H9 (cell line): ENCODE data around the gene TOR3A. TPM values are rescaled to one million over a fixed set of nuclear protein-coding genes. Genes with fewer than 3 reads are reported as not detected.

Experiments used
- DNase-seq: peaks from one replicate; pipeline ENCODE4 v3.0.0-alpha.2; 2017
- H2AFZ ChIP-seq: one replicate; pipeline ENCODE4 v1.6.1; 2013; ENCODE audit warnings: mild to moderate bottlenecking, low read length, control low read depth, moderate library complexity
- H2AK5ac ChIP-seq: 2 replicates; pipeline ENCODE4 v1.6.1; 2013; ENCODE audit warnings: low read length, control low read depth, mixed read lengths; ENCODE audit not compliant: insufficient read length
- H2BK120ac ChIP-seq: one replicate; pipeline ENCODE4 v1.6.1; 2013; ENCODE audit warnings: low read depth, mild to moderate bottlenecking, low read length, control low read depth, inconsistent platforms; ENCODE audit not compliant: poor library complexity, severe bottlenecking
- H2BK12ac ChIP-seq: 2 replicates; pipeline ENCODE4 v1.6.1; 2013; ENCODE audit warnings: low read length, control low read depth, mixed read lengths, low read depth; ENCODE audit not compliant: insufficient read length
- H2BK15ac ChIP-seq: 2 replicates; pipeline ENCODE4 v1.6.1; 2013; ENCODE audit warnings: low read depth, low read length, control low read depth
- H2BK20ac ChIP-seq: one replicate; pipeline ENCODE4 v1.6.1; 2013; ENCODE audit warnings: low read depth, mild to moderate bottlenecking, low read length, control low read depth, inconsistent platforms; ENCODE audit not compliant: poor library complexity, severe bottlenecking
- H2BK5ac ChIP-seq: 2 replicates; pipeline ENCODE4 v1.6.1; 2013; ENCODE audit warnings: low read length, control low read depth, mixed read lengths; ENCODE audit not compliant: insufficient read length
- H3K14ac ChIP-seq: 2 replicates; pipeline ENCODE4 v1.6.1; 2013; ENCODE audit warnings: low read length, control low read depth; ENCODE audit not compliant: insufficient read depth
- H3K18ac ChIP-seq: 2 replicates; pipeline ENCODE4 v1.6.1; 2013; ENCODE audit warnings: low read depth, mild to moderate bottlenecking, mixed read lengths, low read length, control low read depth; ENCODE audit not compliant: insufficient read length
- H3K23ac ChIP-seq: 2 replicates; pipeline ENCODE4 v1.6.1; 2013; ENCODE audit warnings: low read length, control low read depth, mixed read lengths, low read depth; ENCODE audit not compliant: insufficient read length
- H3K23me2 ChIP-seq: 2 replicates; pipeline ENCODE4 v1.6.1; 2013; ENCODE audit warnings: low read depth, mild to moderate bottlenecking, mixed read lengths, low read length, control low read depth; ENCODE audit not compliant: insufficient read length, poor library complexity, severe bottlenecking
- H3K27ac ChIP-seq: 2 replicates; pipeline ENCODE4 v1.5.1; 2013; ENCODE audit warnings: low read length, control low read depth, mixed read lengths, low read depth; ENCODE audit not compliant: insufficient read length
- H3K27me3 ChIP-seq: 2 replicates; pipeline ENCODE4 v1.6.1; 2013; ENCODE audit warnings: low read length, control low read depth, inconsistent platforms; ENCODE audit not compliant: insufficient read depth
- H3K4ac ChIP-seq: 2 replicates; pipeline ENCODE4 v1.6.1; 2013; ENCODE audit warnings: low read depth, mild to moderate bottlenecking, control low read depth, inconsistent platforms, low read length, moderate library complexity
- H3K4me1 ChIP-seq: 2 replicates; pipeline ENCODE4 v1.6.1; 2013; ENCODE audit warnings: low read length, control low read depth, inconsistent platforms; ENCODE audit not compliant: insufficient read depth
- H3K4me2 ChIP-seq: 2 replicates; pipeline ENCODE4 v1.6.1; 2013; ENCODE audit warnings: low read length, control low read depth, mixed read lengths; ENCODE audit not compliant: insufficient read length, insufficient read depth
- H3K56ac ChIP-seq: 2 replicates; pipeline ENCODE4 v1.6.1; 2013; ENCODE audit warnings: low read depth, mild to moderate bottlenecking, mixed read lengths, low read length, control low read depth; ENCODE audit not compliant: insufficient read length
- H3K79me1 ChIP-seq: 2 replicates; pipeline ENCODE4 v1.6.1; 2013; ENCODE audit warnings: low read depth, mild to moderate bottlenecking, moderate library complexity, low read length, control low read depth, inconsistent platforms; ENCODE audit not compliant: insufficient read depth, poor library complexity, severe bottlenecking
- H3K79me2 ChIP-seq: 2 replicates; pipeline ENCODE4 v1.6.1; 2013; ENCODE audit warnings: low read length, control low read depth, inconsistent platforms; ENCODE audit not compliant: insufficient read depth
- H3K9ac ChIP-seq: 2 replicates; pipeline ENCODE4 v1.6.1; 2013; ENCODE audit warnings: low read length, control low read depth, mixed read lengths; ENCODE audit not compliant: insufficient read length; ENCODE audit errors: extremely low read depth
- H3K9me3 ChIP-seq: one replicate; pipeline ENCODE4 v1.6.1; 2013; ENCODE audit warnings: low read depth, low read length, inconsistent platforms; ENCODE audit not compliant: control insufficient read depth
- H3T11ph ChIP-seq: one replicate; pipeline ENCODE4 v1.6.1; 2013; ENCODE audit warnings: mild to moderate bottlenecking, low read length, control low read depth, inconsistent platforms
- H4K20me1 ChIP-seq: one replicate; pipeline ENCODE4 v1.6.1; 2013; ENCODE audit not compliant: control insufficient read depth, insufficient read length, insufficient read depth
- H4K5ac ChIP-seq: 2 replicates; pipeline ENCODE4 v1.6.1; 2013; ENCODE audit warnings: low read depth, mild to moderate bottlenecking, mixed read lengths, low read length, control low read depth; ENCODE audit not compliant: insufficient read length
- H4K8ac ChIP-seq: replicated peaks from 2 replicates; pipeline ENCODE4 v1.6.1; 2013; ENCODE audit warnings: low read length, control low read depth, mixed read lengths, low read depth; ENCODE audit not compliant: insufficient read length
- H4K91ac ChIP-seq: 2 replicates; pipeline ENCODE4 v1.6.1; 2013; ENCODE audit warnings: low read depth, mild to moderate bottlenecking, moderate library complexity, mixed read lengths, low read length, control low read depth; ENCODE audit not compliant: insufficient read length
- H3K27ac Mint-ChIP-seq, 3 experiments: 2 replicates in 2 of 3; 3 replicates in 1 of 3; pipeline ENCODE4 v1.8.0; 2020 to 2021; ENCODE audit warnings: mixed read lengths in 3 of 3, mild to moderate bottlenecking in 1 of 3, moderate library complexity in 1 of 3
- H3K27me3 Mint-ChIP-seq: 2 replicates; pipeline ENCODE4 v1.8.0; 2021; ENCODE audit warnings: low read depth, mild to moderate bottlenecking, moderate library complexity, mixed read lengths
- H3K36me3 Mint-ChIP-seq, 3 experiments: 2 replicates in 2 of 3; 3 replicates in 1 of 3; pipeline ENCODE4 v1.8.0; 2020 to 2021; ENCODE audit warnings: low read depth in 3 of 3, mixed read lengths in 3 of 3; ENCODE audit not compliant: insufficient read depth in 1 of 3
- H3K4me1 Mint-ChIP-seq, 2 experiments: 2 replicates each; pipeline ENCODE4 v1.8.0; 2020; ENCODE audit warnings: mixed read lengths in 2 of 2
- H3K4me3 Mint-ChIP-seq, 2 experiments: 2 replicates in 1 of 2; 3 replicates in 1 of 2; pipeline ENCODE4 v1.8.0; 2020 to 2021; ENCODE audit warnings: mild to moderate bottlenecking in 2 of 2, mixed read lengths in 2 of 2, moderate library complexity in 1 of 2
- H3K9me3 Mint-ChIP-seq, 2 experiments: 2 replicates in 1 of 2; 3 replicates in 1 of 2; pipeline ENCODE4 v1.8.0; 2020; ENCODE audit warnings: mild to moderate bottlenecking in 2 of 2, mixed read lengths in 2 of 2, moderate library complexity in 1 of 2
- CTCF ChIP-seq: fragments of 200-600 bp; sonication (generic); conservative IDR thresholded peaks from 3 replicates; pipeline ENCODE4 v1.8.0; 2021; ENCODE audit warnings: antibody characterized with exemption, mild to moderate bottlenecking
- WGBS: extraction: QIAGEN DNeasy Blood & Tissue Kit; methylation state at CpG from one replicate; pipeline ENCODE4 v1.1.7; 2013; ENCODE audit warnings: missing lambda C conversion rate, low lambda C conversion rate, mixed read lengths; ENCODE audit not compliant: insufficient read length; ENCODE audit errors: extremely low coverage; 5-methylcytosine and 5-hydroxymethylcytosine counted together
- total RNA-seq: library from RNA; stranded (reverse); gene quantifications from 2 replicates; pipeline ENCODE4 v1.2.1, GENCODE V29; 2021

TOR3A gene
- total RNA-seq, 1 experiment from 2014 or later = 27.3 TPM

GRCh38 chr1:179079113-179079761 is 2.6 kb upstream of the TOR3A start:
- Histone ChIP-seq H3K9me3 (no peaks in the 10 kb centered on the region), H2BK20ac (no peak overlapping the region), H2BK120ac (no peak overlapping the region), H3T11ph (no peak overlapping the region), H2BK12ac (no peak overlapping the region), H3K18ac (no peak overlapping the region), H3K23me2 (peaks cover 13% of the 10 kb centered on the region), H3K9ac (no peak overlapping the region), H4K8ac (no peak overlapping the region), H2AK5ac (no peak overlapping the region), H2BK5ac (no peak overlapping the region), H2AFZ (no peak overlapping the region), H3K79me1 (no peaks in the 10 kb centered on the region), H3K4me2 (no peak overlapping the region), H2BK15ac (no peak overlapping the region), H3K14ac (no peak overlapping the region), H3K27me3 (no peaks in the 10 kb centered on the region), H4K20me1 (no peaks in the 10 kb centered on the region), H3K56ac (no peak overlapping the region), H3K79me2 (no peaks in the 10 kb centered on the region), H3K23ac (no peak overlapping the region), H3K4ac (no peak overlapping the region), H4K5ac (no peak overlapping the region), H3K4me1 (no peaks in the 10 kb centered on the region), H4K91ac (no peak overlapping the region), H3K27ac (no peak overlapping the region)
- peaks cover 0 to 1% (median 0%) of the 10 kb centered on the region in 3 experiments; a peak in 1 of 7 replicates for H3K36me3 Mint-ChIP-seq
- H3K4me3 Mint-ChIP-seq = no peak overlapping the region
- H3K9me3 Mint-ChIP-seq = no peaks in the 10 kb centered on the region
- peaks cover 15 to 17% of the 10 kb centered on the region in 2 experiments for H3K4me1 Mint-ChIP-seq
- DNase-seq = peak; percentile 51
- no peak overlapping the region for H3K27ac Mint-ChIP-seq
- WGBS = no CpG with 5 or more reads among the region's 18 CpGs
- H3K27me3 Mint-ChIP-seq = 0 out of 2 replicates have a peak, but pooled peaks cover 2% of the 10 kb centered on the region
- TF ChIP-seq CTCF = peak; percentile 80
